Endodermal cell (in vitro differentiated cells): Measurements from ENCODE around the gene PLB1. TPM values are rescaled to one million over a fixed set of nuclear protein-coding genes. Genes with fewer than 3 reads are reported as not detected.
A peak's percentile ranks its signal among the peaks of the same experiment; 100 is the strongest.

Experiments
- DNase-seq: peaks from one replicate; pipeline ENCODE4 v3.0.0-alpha.2; 2017
- H3K27ac ChIP-seq: 2 replicates; pipeline ENCODE4 v1.5.1; 2013; ENCODE audit warnings: mild to moderate bottlenecking, low read depth, low read length, moderate library complexity
- H3K27me3 ChIP-seq: 2 replicates; pipeline ENCODE4 v1.6.1; 2013; ENCODE audit warnings: mild to moderate bottlenecking, low read length, moderate library complexity; ENCODE audit not compliant: insufficient read depth, control insufficient read depth, poor library complexity, severe bottlenecking
- H3K36me3 ChIP-seq: 2 replicates; pipeline ENCODE4 v1.7.0; 2013; ENCODE audit warnings: mild to moderate bottlenecking, low read length, moderate library complexity; ENCODE audit not compliant: control insufficient read depth, insufficient read depth
- H3K4me1 ChIP-seq: one replicate; pipeline ENCODE4 v1.7.0; 2013; ENCODE audit warnings: low read length; ENCODE audit not compliant: control insufficient read depth, insufficient read depth
- H3K4me3 ChIP-seq: 2 replicates; pipeline ENCODE4 v1.5.1; 2013; ENCODE audit warnings: mild to moderate bottlenecking, low read length, moderate library complexity
- H3K9ac ChIP-seq: 2 replicates; pipeline ENCODE4 v1.6.1; 2013; ENCODE audit warnings: mild to moderate bottlenecking, low read length, moderate library complexity; ENCODE audit not compliant: poor library complexity, severe bottlenecking; ENCODE audit errors: extremely low read depth
- H3K9me3 ChIP-seq: 2 replicates; pipeline ENCODE4 v1.6.1; 2013; ENCODE audit warnings: mild to moderate bottlenecking, low read length, moderate library complexity; ENCODE audit not compliant: control insufficient read depth
- H3K27ac Mint-ChIP-seq: 2 replicates; pipeline ENCODE4 v1.8.0; 2020; ENCODE audit warnings: mixed read lengths
- H3K27me3 Mint-ChIP-seq: 2 replicates; pipeline ENCODE4 v1.8.0; 2021; ENCODE audit warnings: mild to moderate bottlenecking, mixed read lengths; ENCODE audit not compliant: insufficient read depth
- H3K36me3 Mint-ChIP-seq: 2 replicates; pipeline ENCODE4 v1.8.0; 2020; ENCODE audit warnings: low read depth, mixed read lengths
- H3K4me1 Mint-ChIP-seq: 2 replicates; pipeline ENCODE4 v1.8.0; 2020; ENCODE audit warnings: mixed read lengths
- H3K4me3 Mint-ChIP-seq: 2 replicates; pipeline ENCODE4 v1.8.0; 2020; ENCODE audit warnings: mild to moderate bottlenecking, moderate library complexity, mixed read lengths
- H3K9me3 Mint-ChIP-seq: 2 replicates; pipeline ENCODE4 v1.8.0; 2020; ENCODE audit warnings: mild to moderate bottlenecking, mixed read lengths
- WGBS, 2 experiments: methylation state at CpG; one replicate each; pipeline versions ENCODE4 v1.1.5 to v1.1.7; 2013; ENCODE audit warnings: missing lambda C conversion rate in 2 of 2, mixed read lengths in 1 of 2; ENCODE audit not compliant: insufficient coverage in 1 of 2, insufficient read length in 1 of 2; 5-methylcytosine and 5-hydroxymethylcytosine counted together
- total RNA-seq, 2 donors: library from RNA; stranded (reverse); fragmentation: NEBNext Ultra II Directional in 1 of 2; extraction: Animal tissue kit (Norgen Biotek cat#: 25700) in 1 of 2; gene quantifications; 2 replicates in 1 of 2; 3 replicates in 1 of 2; pipeline ENCODE4 v1.2.1, GENCODE V29; 2021
- TF ChIP-seq, protein P1 (sequence below): fragments of 200-600 bp; sonication (generic); conservative IDR thresholded peaks from 2 replicates; pipeline ENCODE4 v1.5.0; 2021; ENCODE audit warnings: antibody characterized with exemption, mild to moderate bottlenecking

PLB1 gene
- total RNA-seq, 2 donors from 2014 or later = 0.35 to 0.38 TPM

DNA sequence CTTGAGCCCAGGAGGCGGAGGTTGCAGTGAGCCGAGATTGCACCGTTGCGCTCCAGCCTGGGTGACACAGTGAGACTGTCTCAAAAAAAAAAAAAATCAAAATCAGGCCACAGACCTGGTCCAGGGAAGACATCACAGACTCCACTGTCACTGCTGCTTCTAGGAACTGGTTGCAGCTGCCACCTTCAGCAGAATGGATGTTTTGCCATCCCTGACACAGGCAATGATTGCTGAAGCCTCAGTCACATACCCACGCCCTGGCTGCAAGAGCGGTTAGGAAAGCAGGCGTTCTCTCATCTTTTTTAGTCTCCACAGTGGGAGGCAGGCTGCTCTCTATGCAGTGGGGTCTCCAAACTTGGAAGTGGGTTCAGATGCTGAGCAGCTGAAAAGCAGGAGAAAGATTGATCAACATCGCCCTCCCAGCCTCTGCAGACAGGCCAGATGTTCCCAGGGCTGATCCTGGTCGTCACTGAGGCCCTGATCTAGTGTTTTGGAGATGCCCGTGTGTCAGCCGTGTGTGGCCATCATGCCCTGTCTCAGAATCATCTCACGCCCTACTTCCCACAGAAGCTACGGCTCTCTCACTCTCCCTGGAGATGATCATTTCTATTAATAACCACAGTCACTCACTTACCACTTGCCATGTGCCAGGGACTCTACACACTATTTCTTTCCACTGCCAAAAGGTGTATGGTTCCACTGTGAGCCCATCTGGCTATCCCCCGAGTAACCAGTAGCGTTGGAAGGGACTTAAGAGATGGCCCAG, 91.8 kb downstream of the PLB1 start:
- WGBS, 2 experiments = 94% methylated on average over 13 to 15 of the region's 15 CpGs
- no peaks in the 10 kb centered on the region for H3K36me3 ChIP-seq
- Mint-ChIP-seq H3K36me3 (no peaks in the 10 kb centered on the region), H3K27me3 (no peaks in the 10 kb centered on the region), H3K4me3 (no peak overlapping the region), H3K9me3 (no peaks in the 10 kb centered on the region), H3K27ac (peak overlapping the region; percentile 5), H3K4me1 (peaks cover 7% of the 10 kb centered on the region)
- no peak overlapping the region for H3K4me3 ChIP-seq
- H3K4me1 ChIP-seq = no peaks in the 10 kb centered on the region
- TF ChIP-seq, protein P1, sequence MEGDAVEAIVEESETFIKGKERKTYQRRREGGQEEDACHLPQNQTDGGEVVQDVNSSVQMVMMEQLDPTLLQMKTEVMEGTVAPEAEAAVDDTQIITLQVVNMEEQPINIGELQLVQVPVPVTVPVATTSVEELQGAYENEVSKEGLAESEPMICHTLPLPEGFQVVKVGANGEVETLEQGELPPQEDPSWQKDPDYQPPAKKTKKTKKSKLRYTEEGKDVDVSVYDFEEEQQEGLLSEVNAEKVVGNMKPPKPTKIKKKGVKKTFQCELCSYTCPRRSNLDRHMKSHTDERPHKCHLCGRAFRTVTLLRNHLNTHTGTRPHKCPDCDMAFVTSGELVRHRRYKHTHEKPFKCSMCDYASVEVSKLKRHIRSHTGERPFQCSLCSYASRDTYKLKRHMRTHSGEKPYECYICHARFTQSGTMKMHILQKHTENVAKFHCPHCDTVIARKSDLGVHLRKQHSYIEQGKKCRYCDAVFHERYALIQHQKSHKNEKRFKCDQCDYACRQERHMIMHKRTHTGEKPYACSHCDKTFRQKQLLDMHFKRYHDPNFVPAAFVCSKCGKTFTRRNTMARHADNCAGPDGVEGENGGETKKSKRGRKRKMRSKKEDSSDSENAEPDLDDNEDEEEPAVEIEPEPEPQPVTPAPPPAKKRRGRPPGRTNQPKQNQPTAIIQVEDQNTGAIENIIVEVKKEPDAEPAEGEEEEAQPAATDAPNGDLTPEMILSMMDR = no peak
- H3K9ac ChIP-seq = no peak overlapping the region
- no peak for DNase-seq
- no peaks in the 10 kb centered on the region for H3K9me3 ChIP-seq
- H3K27me3 ChIP-seq = no peaks in the 10 kb centered on the region
- no peak overlapping the region for H3K27ac ChIP-seq

DNA sequence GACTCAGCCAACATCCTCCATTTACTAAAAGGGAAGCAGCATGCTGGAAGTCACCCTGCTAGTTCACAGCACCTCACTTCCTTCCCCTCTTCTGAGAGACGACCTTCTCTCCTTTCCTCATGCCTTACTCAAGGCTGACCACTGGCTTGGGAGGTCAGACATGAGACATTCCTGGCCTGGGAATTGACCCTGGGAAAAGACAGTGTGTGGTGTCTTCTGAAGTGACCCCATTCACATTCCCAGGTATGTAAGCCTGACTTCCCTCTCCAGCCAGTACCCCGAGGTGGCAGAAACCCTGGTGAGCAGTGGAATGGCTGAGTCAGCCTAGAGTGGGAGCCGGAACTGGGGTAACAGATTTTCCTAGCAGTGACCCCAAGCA, 92.4 kb downstream of the PLB1 start:
- Histone ChIP-seq H3K9me3 (no peaks in the 10 kb centered on the region), H3K4me1 (no peaks in the 10 kb centered on the region), H3K27me3 (no peaks in the 10 kb centered on the region), H3K9ac (no peak overlapping the region), H3K36me3 (no peaks in the 10 kb centered on the region), H3K4me3 (no peak overlapping the region), H3K27ac (no peak overlapping the region)
- no peak for DNase-seq
- peaks cover 9% of the 10 kb centered on the region for H3K4me1 Mint-ChIP-seq
- H3K36me3 Mint-ChIP-seq = no peaks in the 10 kb centered on the region
- TF ChIP-seq, protein P1 = no peak
- H3K9me3 Mint-ChIP-seq = no peaks in the 10 kb centered on the region
- H3K4me3 Mint-ChIP-seq = no peak overlapping the region
- H3K27ac Mint-ChIP-seq = peak overlapping the region; percentile 5
- H3K27me3 Mint-ChIP-seq = no peaks in the 10 kb centered on the region
- WGBS, 2 experiments = 76 to 83% methylated on average over 1 to 3 of the region's 3 CpGs

DNA sequence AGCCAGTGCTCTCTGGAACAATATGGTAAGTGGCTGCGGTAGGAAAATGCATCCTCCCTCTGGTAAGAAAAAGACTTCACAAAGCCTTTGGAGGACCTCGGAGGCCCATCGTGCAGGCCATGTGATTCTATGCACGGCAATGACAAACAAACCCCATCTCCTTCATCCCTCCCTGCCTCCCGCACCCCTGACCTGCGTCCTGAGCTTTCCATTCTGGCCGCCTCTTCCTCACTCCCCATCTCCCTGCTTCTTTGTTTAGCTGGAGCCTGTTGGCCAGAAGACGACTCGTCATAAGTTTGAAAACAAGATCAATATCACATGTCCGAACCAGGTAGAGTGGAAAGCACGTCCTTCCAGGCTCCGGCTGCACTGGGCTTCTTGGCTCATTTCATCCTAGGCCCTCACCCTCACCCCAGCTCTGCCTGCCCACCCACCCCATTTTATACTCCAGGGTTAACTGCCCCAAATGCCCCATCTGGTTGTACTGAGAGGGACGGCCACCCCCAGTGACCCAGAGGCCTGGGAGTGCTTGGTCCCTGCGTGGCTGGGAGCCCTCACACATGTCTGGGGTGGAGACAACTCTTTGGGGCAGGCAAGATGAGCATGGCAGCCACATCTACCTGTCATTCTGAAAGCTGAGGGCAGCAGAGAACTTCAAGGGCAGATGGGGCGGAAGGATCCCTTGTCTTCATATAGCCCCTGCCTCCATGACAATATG, 94.0 kb downstream of the PLB1 start:
- peaks cover 15% of the 10 kb centered on the region for H3K4me1 Mint-ChIP-seq
- Histone ChIP-seq H3K9me3 (no peaks in the 10 kb centered on the region), H3K27ac (no peak overlapping the region), H3K4me1 (no peaks in the 10 kb centered on the region), H3K4me3 (no peak overlapping the region), H3K27me3 (no peaks in the 10 kb centered on the region), H3K36me3 (no peaks in the 10 kb centered on the region), H3K9ac (no peak overlapping the region)
- H3K27me3 Mint-ChIP-seq = no peaks in the 10 kb centered on the region
- no peaks in the 10 kb centered on the region for H3K9me3 Mint-ChIP-seq
- H3K27ac Mint-ChIP-seq = no peak overlapping the region
- WGBS, 2 experiments = 93 to 96% methylated on average over 12 to 15 of the region's 15 CpGs
- TF ChIP-seq, protein P1 = no peak
- no peaks in the 10 kb centered on the region for H3K36me3 Mint-ChIP-seq
- no peak for DNase-seq
- H3K4me3 Mint-ChIP-seq = no peak overlapping the region
